HCT116 (cell line): ENCODE data around the gene PMF1. TPM values are rescaled to one million over a fixed set of nuclear protein-coding genes. Genes with fewer than 3 reads are reported as not detected.

Source experiments
- ATAC-seq: fragments of 200-7000 bp; cut with Tn5 transposase; 2 replicates; pipeline ENCODE4 v1.9.1; 2020; ENCODE audit warnings: mild to moderate bottlenecking, moderate library complexity
- BruUV-seq: library from RNA; stranded (reverse); fragments of 400-500 nt; replicated peaks from 2 replicates; lab custom pipeline; 2021; lab: Mats Ljungman, UMichigan
- CTCF ChIA-PET: fragments of 300-600 bp; sonication (Branson Sonifier 250); formaldehyde crosslinking; loops from one replicate; lab custom pipeline; 2021; ENCODE audit warnings: antibody characterized with exemption; lab: Charles Lee
- POLR2A ChIA-PET: fragments of 300-600, 350-600 bp; sonication (Branson Sonifier 250); formaldehyde crosslinking; loops from one replicate; lab custom pipeline; 2021; ENCODE audit warnings: antibody characterized with exemption; lab: Charles Lee
- RAD21 ChIA-PET, 2 experiments: fragments of 300-600 bp; sonication (Branson Sonifier 250); formaldehyde crosslinking; loops; one replicate each; lab custom pipeline; 2023; ENCODE audit warnings: low total read pairs in 2 of 2; ENCODE audit not compliant: uncharacterized antibody in 2 of 2, unreplicated experiment in 2 of 2, low non-redundant PET in 1 of 2; lab: Charles Lee
- DNase-seq: peaks from one replicate; pipeline ENCODE4 v3.0.0-alpha.2; 2010; ENCODE audit warnings: low read depth, low spot score
- H2AFZ ChIP-seq: fragments of 200-600 bp; shearing (Covaris generic), sonication (generic); 2 replicates; pipeline ENCODE4 v1.6.1; 2017; ENCODE audit warnings: low read depth, mixed run types, mixed read lengths, antibody characterized with exemption, low read length; ENCODE audit not compliant: poor library complexity, severe bottlenecking
- H3K27ac ChIP-seq: 2 replicates; pipeline ENCODE4 v1.5.1; 2012; ENCODE audit warnings: low read depth, low read length
- H3K27me3 ChIP-seq: fragments of 200-600 bp; sonication (generic); 2 replicates; pipeline ENCODE4 v1.6.1; 2016; ENCODE audit warnings: mixed run types, low read length, mixed read lengths; ENCODE audit not compliant: insufficient read depth
- H3K36me3 ChIP-seq, 2 experiments: fragments of 200-500 bp in 1 of 2; fragments of 200-600 bp in 1 of 2; sonication (Bioruptor generic) in 1 of 2; sonication (generic) in 1 of 2; 2 replicates each; pipeline versions ENCODE4 v1.5.1 to v1.6.1; 2014 to 2016; ENCODE audit warnings: low read length in 2 of 2, inconsistent platforms in 1 of 2, mixed read lengths in 1 of 2, mixed run types in 1 of 2; ENCODE audit not compliant: insufficient read depth in 2 of 2, control insufficient read depth in 1 of 2
- H3K4me1 ChIP-seq, 2 experiments: fragments of 200-600 bp in 1 of 2; sonication (generic) in 1 of 2; 2 replicates each; pipeline versions ENCODE4 v1.5.1 to v1.6.1; 2012 to 2017; ENCODE audit warnings: low read length in 2 of 2, inconsistent platforms in 1 of 2, mild to moderate bottlenecking in 1 of 2, mixed read lengths in 1 of 2, mixed run types in 1 of 2, moderate library complexity in 1 of 2; ENCODE audit not compliant: insufficient read depth in 2 of 2, control insufficient read depth in 1 of 2
- H3K4me2 ChIP-seq: fragments of 200-600 bp; sonication (generic); 2 replicates; pipeline ENCODE4 v1.6.1; 2017; ENCODE audit warnings: mixed run types, low read length, mixed read lengths
- H3K4me3 ChIP-seq, 2 experiments: fragments of 200-600 bp in 1 of 2; sonication (generic) in 1 of 2; replicated peaks in 1 of 2; 2 replicates each; pipeline ENCODE4 v1.5.1; 2011 to 2016; ENCODE audit warnings: low read length in 2 of 2, control low read depth in 1 of 2, low read depth in 1 of 2, mild to moderate bottlenecking in 1 of 2, mixed read lengths in 1 of 2, mixed run types in 1 of 2
- H3K79me2 ChIP-seq: fragments of 200-600 bp; sonication (generic); 2 replicates; pipeline ENCODE4 v1.6.1; 2017; ENCODE audit warnings: mild to moderate bottlenecking, mixed run types, low read length, moderate library complexity, mixed read lengths; ENCODE audit not compliant: insufficient read depth
- H3K9ac ChIP-seq: fragments of 200-600 bp; sonication (generic); 2 replicates; pipeline ENCODE4 v1.6.1; 2016; ENCODE audit warnings: low read length, mixed read lengths
- H3K9me2 ChIP-seq: fragments of 200-600 bp; sonication (generic), shearing (Covaris generic); 2 replicates; pipeline ENCODE4 v1.6.1; 2017; ENCODE audit warnings: mixed run types, mild to moderate bottlenecking, moderate library complexity; ENCODE audit not compliant: insufficient read depth
- H3K9me3 ChIP-seq, 2 experiments: fragments of 200-500 bp in 1 of 2; fragments of 200-600 bp in 1 of 2; sonication (Bioruptor generic) in 1 of 2; sonication (generic) in 1 of 2; 2 replicates each; pipeline ENCODE4 v1.6.1; 2014 to 2017; ENCODE audit warnings: low read length in 2 of 2, mixed read lengths in 2 of 2, inconsistent platforms in 1 of 2, low read depth in 1 of 2, mild to moderate bottlenecking in 1 of 2, mixed run types in 1 of 2, moderate library complexity in 1 of 2; ENCODE audit not compliant: control insufficient read depth in 1 of 2, insufficient read depth in 1 of 2
- H4K20me1 ChIP-seq: fragments of 200-600 bp; sonication (generic), shearing (Covaris generic); 2 replicates; pipeline ENCODE4 v1.6.1; 2017; ENCODE audit warnings: mixed run types, mild to moderate bottlenecking, moderate library complexity; ENCODE audit not compliant: insufficient read depth
- POLR2A ChIP-seq: IDR thresholded peaks from 2 replicates; pipeline ENCODE4 v1.7.0; 2011; ENCODE audit warnings: borderline replicate concordance; ENCODE audit not compliant: insufficient read depth, insufficient read length; ENCODE audit errors: extremely low read depth
- SIN3A ChIP-seq: IDR thresholded peaks from 2 replicates; pipeline ENCODE4 v1.6.1; 2012; ENCODE audit warnings: low read depth
- intact Hi-C: fragments of 100-400 bp; cut with micrococcal nuclease; formaldehyde crosslinking; loops from 2 replicates; pipeline ENCODE4 v1.10.0; 2022
- total RNA-seq: library from RNA; stranded (reverse); gene quantifications from one replicate; pipeline ENCODE4 v1.2.1, GENCODE V29; 2021; ENCODE audit not compliant: unreplicated experiment
- TF ChIP-seq, protein P1 (sequence below): IDR thresholded peaks from 2 replicates; pipeline ENCODE4 v1.6.1; 2012
- TF ChIP-seq, protein P2 (sequence below), 3 experiments: fragments of 200-600 bp in 1 of 3; sonication (generic) in 1 of 3; IDR thresholded peaks in 2 of 3; conservative IDR thresholded peaks in 1 of 3; 2 replicates each; pipeline ENCODE4 v1.5.1; 2012 to 2017; ENCODE audit warnings: low read depth in 2 of 3, low read length in 2 of 3, antibody characterized with exemption in 1 of 3, borderline replicate concordance in 1 of 3, control low read depth in 1 of 3, mild to moderate bottlenecking in 1 of 3, mixed read lengths in 1 of 3, mixed run types in 1 of 3, moderate library complexity in 1 of 3; ENCODE audit not compliant: insufficient read depth in 1 of 3

PMF1 gene
- total RNA-seq, 1 experiment from 2014 or later: 52.6 TPM

DNA sequence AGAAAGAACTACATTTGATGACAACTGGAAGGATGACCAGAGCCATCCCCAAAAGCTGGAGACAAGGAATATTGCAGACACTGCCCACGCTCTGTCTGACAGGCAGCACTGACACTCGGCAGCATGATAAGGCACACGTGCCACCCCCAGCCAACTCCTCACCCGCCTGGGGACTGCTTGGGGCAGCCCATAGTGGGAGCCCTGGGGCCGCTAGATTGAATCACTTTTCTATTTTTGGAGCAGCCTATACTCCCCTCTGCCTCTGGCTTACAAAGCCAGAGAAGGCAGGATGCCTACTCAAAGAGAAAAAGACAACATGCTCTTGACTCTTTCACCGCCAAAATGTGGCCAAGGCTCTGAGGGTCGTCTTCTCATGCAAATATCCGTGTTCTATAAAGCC is 68.5 kb downstream of the PMF1 start:
- ChIA-PET CTCF (interaction anchor here (0.9 to 1.0 kb wide), 2 partner anchors 38 to 176 kb away, joined by 3 to 4 read pairs; no protein-coding TSS in a partner anchor), POLR2A (interaction anchor here (1.2 kb wide), 1 partner anchor 80 kb away, joined by 3 read pairs; no protein-coding TSS in a partner anchor), RAD21 (no interaction called here)
- Histone ChIP-seq H3K4me1 (peaks cover 25 to 27% of the 10 kb centered on the region in 2 experiments), H3K4me3 (peak overlapping the region; percentile 77 to 96), H3K9me3 (no peaks in the 10 kb centered on the region), H3K27me3 (no peaks in the 10 kb centered on the region), H3K9me2 (no peaks in the 10 kb centered on the region), H3K9ac (peak overlapping the region; percentile 98), H3K36me3 (peaks cover 28 to 38% of the 10 kb centered on the region in 2 experiments), H3K79me2 (peaks cover 58% of the 10 kb centered on the region), H3K4me2 (peak overlapping the region; percentile 91), H3K27ac (peak overlapping the region; percentile 90), H4K20me1 (peaks cover 10% of the 10 kb centered on the region; the same call in 1 of the 2 replicates), H2AFZ (no peak overlapping the region)
- TF ChIP-seq, protein P1, sequence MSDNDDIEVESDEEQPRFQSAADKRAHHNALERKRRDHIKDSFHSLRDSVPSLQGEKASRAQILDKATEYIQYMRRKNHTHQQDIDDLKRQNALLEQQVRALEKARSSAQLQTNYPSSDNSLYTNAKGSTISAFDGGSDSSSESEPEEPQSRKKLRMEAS: peak; percentile 26; the same call in 1 of the 2 replicates
- TF ChIP-seq, protein P2, sequence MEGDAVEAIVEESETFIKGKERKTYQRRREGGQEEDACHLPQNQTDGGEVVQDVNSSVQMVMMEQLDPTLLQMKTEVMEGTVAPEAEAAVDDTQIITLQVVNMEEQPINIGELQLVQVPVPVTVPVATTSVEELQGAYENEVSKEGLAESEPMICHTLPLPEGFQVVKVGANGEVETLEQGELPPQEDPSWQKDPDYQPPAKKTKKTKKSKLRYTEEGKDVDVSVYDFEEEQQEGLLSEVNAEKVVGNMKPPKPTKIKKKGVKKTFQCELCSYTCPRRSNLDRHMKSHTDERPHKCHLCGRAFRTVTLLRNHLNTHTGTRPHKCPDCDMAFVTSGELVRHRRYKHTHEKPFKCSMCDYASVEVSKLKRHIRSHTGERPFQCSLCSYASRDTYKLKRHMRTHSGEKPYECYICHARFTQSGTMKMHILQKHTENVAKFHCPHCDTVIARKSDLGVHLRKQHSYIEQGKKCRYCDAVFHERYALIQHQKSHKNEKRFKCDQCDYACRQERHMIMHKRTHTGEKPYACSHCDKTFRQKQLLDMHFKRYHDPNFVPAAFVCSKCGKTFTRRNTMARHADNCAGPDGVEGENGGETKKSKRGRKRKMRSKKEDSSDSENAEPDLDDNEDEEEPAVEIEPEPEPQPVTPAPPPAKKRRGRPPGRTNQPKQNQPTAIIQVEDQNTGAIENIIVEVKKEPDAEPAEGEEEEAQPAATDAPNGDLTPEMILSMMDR (IDR thresholded peaks at IDR 0.05 in 2 of 3, conservative IDR thresholded peaks at IDR 0.05 in 1 of 3; ENCODE audit: borderline replicate concordance in 1 of 3, insufficient read depth in 1 of 3, low read depth in 2 of 3, low read length in 2 of 3): 0 out of 6 replicates have a peak, but pooled peaks of 1 of the 3 experiments have one; percentile 6
- TF ChIP-seq POLR2A (no peak), SIN3A (peak; percentile 41; the same call in 1 of the 2 replicates)
- no TSS peak for BruUV-seq
- ATAC-seq (no peak), DNase-seq (no peak)
- intact Hi-C loops: no loop called here
